Measurements from ENCODE around the gene TLK1.

DNA sequence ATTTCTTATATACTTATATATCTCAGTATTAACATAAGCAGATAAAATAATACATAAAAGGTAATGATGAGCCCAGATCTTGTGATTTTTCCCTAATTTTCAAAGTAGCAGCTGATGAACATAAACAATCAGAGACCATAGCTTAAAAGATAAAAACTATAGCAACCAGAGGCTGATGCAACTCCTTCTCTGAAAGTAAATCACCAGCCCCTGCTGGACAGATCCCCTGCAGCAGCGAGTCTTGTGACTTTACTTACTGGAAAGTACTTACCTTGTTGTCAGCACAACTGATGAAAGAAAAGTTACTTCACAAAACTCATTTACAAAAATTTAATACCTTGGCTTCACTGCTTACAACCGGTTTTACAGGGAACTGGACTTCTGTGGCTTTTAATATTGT lies 164.4 kb downstream of the TLK1 start:
- TF ChIP-seq, protein P1, sequence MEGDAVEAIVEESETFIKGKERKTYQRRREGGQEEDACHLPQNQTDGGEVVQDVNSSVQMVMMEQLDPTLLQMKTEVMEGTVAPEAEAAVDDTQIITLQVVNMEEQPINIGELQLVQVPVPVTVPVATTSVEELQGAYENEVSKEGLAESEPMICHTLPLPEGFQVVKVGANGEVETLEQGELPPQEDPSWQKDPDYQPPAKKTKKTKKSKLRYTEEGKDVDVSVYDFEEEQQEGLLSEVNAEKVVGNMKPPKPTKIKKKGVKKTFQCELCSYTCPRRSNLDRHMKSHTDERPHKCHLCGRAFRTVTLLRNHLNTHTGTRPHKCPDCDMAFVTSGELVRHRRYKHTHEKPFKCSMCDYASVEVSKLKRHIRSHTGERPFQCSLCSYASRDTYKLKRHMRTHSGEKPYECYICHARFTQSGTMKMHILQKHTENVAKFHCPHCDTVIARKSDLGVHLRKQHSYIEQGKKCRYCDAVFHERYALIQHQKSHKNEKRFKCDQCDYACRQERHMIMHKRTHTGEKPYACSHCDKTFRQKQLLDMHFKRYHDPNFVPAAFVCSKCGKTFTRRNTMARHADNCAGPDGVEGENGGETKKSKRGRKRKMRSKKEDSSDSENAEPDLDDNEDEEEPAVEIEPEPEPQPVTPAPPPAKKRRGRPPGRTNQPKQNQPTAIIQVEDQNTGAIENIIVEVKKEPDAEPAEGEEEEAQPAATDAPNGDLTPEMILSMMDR (IDR thresholded peaks at IDR 0.05) = no peak
- TF ChIP-seq EP300 (IDR thresholded peaks at IDR 0.05) (no peak), POLR2A (IDR thresholded peaks at IDR 0.05) (no peak)
